K562 (cell line): ENCODE data around the gene PARD6B. TPM values are rescaled to one million over a fixed set of nuclear protein-coding genes. Genes with fewer than 3 reads are reported as not detected.
A peak's percentile ranks its signal among the peaks of the same experiment; 100 is the strongest.

Source experiments
- EZH2 ChIP-seq: IDR thresholded peaks from 2 replicates; pipeline ENCODE4 v1.6.1; 2012; ENCODE audit warnings: low read depth, mild to moderate bottlenecking, inconsistent platforms, low read length, borderline replicate concordance
- RNF2 ChIP-seq: sonication (generic); IDR thresholded peaks from 2 replicates; pipeline ENCODE4 v1.6.1; 2016
- TEAD1 ChIP-seq, 2 experiments: fragments of 450-650 bp in 1 of 2; sonication (generic) in 1 of 2; formaldehyde crosslinking; IDR thresholded peaks; 2 replicates each; pipeline versions ENCODE4 v1.4.0 to v1.8.0; 2020 to 2022; ENCODE audit warnings: mild to moderate bottlenecking in 2 of 2, missing genetic modification reagents in 1 of 2
- ZNF699 ChIP-seq: fragments of 250-450 bp; sonication (Bioruptor Pico); IDR thresholded peaks from 2 replicates; pipeline ENCODE4 v1.8.0; 2021; ENCODE audit warnings: mild to moderate bottlenecking, moderate library complexity; ENCODE audit not compliant: insufficient replicate concordance
- polyA plus RNA-seq, 8 experiments: library from polyadenylated mRNA; depleted of rRNA in 4 of 8; stranded (reverse) in 5 of 8; unstranded in 3 of 8; fragments of >200 nt; fragmentation: Nextera tagmentation in 2 of 8; fragmentation: Illumina TruSeq in 1 of 8; extraction: Ambion mirVana in 2 of 8; extraction: Trizol in 1 of 8; gene quantifications; 2 replicates each; pipeline versions ENCODE4 v1.2.1 to v1.2.3, GENCODE V29; 2011 to 2014; ENCODE audit warnings: inconsistent platforms in 1 of 8, missing spikeins in 1 of 8
- total RNA-seq, 7 experiments: library from RNA; depleted of rRNA in 6 of 7; stranded (reverse); fragments of >200 nt in 6 of 7; fragmentation: Illumina TruSeq in 2 of 7; extraction: Trizol in 2 of 7; gene quantifications; 2 replicates each; pipeline versions ENCODE4 v1.2.1 to v1.2.3, GENCODE V29; 2011 to 2021; ENCODE audit warnings: low replicate concordance in 1 of 7
- TF ChIP-seq, protein P1 (sequence below): fragments of 250-450 bp; sonication (Bioruptor Pico); IDR thresholded peaks from 2 replicates; pipeline ENCODE4 v1.8.0; 2021; ENCODE audit warnings: moderate library complexity, mild to moderate bottlenecking, inconsistent platforms
- TF ChIP-seq, protein P2 (sequence below): IDR thresholded peaks from 2 replicates; pipeline ENCODE4 v1.6.1; 2014; ENCODE audit warnings: antibody characterized with exemption
- TF ChIP-seq, protein P3 (sequence below): fragments of 450-650 bp; IDR thresholded peaks from 2 replicates; pipeline ENCODE4 v1.6.1; 2016
- TF ChIP-seq, protein P4 (sequence below), 2 experiments: fragments of 450-650 bp in 1 of 2; sonication (generic) in 1 of 2; formaldehyde crosslinking in 1 of 2; IDR thresholded peaks; 2 replicates each; pipeline versions ENCODE4 v1.7.1 to v1.9.0; 2016 to 2022; ENCODE audit warnings: inconsistent platforms in 1 of 2, mild to moderate bottlenecking in 1 of 2, missing genetic modification reagents in 1 of 2
- TF ChIP-seq, protein P5 (sequence below): sonication (generic); IDR thresholded peaks from 2 replicates; pipeline ENCODE4 v1.6.1; 2016

The PARD6B gene
- total and polyA plus RNA-seq, 9 of the 15 experiments (the other 6 are each of a cell fraction or from before 2014, with no cell fraction given): 1.7 to 12.3 (median 5.5) TPM

DNA sequence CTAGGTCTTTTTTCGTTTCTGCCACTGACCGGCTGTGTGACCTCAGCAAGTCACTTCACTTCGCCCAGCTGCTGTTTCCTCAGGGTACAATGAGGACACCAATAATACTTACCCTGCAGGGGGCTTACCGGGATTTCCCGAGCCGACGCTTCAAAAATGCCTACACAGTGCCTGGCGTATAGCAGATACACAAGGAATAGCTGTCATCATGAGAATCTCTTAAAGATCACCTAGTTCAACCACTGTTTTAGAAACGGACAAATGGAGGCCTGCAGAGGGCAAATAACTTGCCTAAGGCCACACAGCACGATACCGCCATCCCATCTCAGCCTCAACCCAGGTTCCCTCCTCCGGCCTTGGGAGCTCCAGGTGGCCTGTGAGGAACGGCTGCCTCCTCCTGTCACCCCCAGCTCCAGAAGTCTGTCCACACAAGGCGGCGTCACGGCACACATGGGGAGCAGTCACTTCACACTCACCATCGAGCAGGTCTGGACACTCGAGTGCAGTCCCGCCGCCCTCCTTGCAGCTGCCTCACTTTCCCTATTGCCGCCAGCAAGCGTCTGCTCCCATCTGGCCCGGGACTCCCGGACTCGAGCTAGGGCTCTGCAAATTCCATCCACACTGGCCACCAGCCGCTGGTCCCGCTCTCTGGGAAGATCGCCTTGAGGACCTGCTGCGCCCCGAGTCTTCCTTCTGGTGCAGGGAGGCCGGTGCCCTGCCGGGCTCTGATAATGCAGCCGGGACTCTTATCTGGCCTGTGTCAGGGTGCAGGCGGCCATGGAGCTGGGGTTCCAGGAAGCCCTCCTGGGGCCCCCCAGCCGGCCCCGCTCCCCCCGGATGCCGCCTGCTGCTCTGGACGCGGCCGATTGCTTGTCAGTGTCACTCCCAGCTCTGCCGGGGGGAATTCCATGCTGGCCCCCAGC is 40.5 kb upstream of the PARD6B start, which contains the start of gene RIPOR3 (continued):
- TF ChIP-seq, protein P1, sequence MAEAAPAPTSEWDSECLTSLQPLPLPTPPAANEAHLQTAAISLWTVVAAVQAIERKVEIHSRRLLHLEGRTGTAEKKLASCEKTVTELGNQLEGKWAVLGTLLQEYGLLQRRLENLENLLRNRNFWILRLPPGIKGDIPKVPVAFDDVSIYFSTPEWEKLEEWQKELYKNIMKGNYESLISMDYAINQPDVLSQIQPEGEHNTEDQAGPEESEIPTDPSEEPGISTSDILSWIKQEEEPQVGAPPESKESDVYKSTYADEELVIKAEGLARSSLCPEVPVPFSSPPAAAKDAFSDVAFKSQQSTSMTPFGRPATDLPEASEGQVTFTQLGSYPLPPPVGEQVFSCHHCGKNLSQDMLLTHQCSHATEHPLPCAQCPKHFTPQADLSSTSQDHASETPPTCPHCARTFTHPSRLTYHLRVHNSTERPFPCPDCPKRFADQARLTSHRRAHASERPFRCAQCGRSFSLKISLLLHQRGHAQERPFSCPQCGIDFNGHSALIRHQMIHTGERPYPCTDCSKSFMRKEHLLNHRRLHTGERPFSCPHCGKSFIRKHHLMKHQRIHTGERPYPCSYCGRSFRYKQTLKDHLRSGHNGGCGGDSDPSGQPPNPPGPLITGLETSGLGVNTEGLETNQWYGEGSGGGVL: no peak
- peak; percentile 91 for TF ChIP-seq RNF2
- TF ChIP-seq, protein P2, sequence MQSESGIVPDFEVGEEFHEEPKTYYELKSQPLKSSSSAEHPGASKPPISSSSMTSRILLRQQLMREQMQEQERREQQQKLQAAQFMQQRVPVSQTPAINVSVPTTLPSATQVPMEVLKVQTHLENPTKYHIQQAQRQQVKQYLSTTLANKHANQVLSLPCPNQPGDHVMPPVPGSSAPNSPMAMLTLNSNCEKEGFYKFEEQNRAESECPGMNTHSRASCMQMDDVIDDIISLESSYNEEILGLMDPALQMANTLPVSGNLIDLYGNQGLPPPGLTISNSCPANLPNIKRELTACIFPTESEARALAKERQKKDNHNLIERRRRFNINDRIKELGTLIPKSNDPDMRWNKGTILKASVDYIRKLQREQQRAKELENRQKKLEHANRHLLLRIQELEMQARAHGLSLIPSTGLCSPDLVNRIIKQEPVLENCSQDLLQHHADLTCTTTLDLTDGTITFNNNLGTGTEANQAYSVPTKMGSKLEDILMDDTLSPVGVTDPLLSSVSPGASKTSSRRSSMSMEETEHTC: 0 out of 2 replicates have a peak, but pooled peaks have one; percentile 24
- TF ChIP-seq TEAD1 (CRISPR knock-in tag; IDR thresholded peaks at IDR 0.05): peak; percentile 62 to 81; a peak in 3 of 4 replicates
- no peak for TF ChIP-seq EZH2
- TF ChIP-seq, protein P3, sequence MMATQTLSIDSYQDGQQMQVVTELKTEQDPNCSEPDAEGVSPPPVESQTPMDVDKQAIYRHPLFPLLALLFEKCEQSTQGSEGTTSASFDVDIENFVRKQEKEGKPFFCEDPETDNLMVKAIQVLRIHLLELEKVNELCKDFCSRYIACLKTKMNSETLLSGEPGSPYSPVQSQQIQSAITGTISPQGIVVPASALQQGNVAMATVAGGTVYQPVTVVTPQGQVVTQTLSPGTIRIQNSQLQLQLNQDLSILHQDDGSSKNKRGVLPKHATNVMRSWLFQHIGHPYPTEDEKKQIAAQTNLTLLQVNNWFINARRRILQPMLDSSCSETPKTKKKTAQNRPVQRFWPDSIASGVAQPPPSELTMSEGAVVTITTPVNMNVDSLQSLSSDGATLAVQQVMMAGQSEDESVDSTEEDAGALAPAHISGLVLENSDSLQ: peak; percentile 69; the same call in 1 of the 2 replicates
- no peak for TF ChIP-seq ZNF699 (CRISPR knock-in tag)
- TF ChIP-seq, protein P4, sequence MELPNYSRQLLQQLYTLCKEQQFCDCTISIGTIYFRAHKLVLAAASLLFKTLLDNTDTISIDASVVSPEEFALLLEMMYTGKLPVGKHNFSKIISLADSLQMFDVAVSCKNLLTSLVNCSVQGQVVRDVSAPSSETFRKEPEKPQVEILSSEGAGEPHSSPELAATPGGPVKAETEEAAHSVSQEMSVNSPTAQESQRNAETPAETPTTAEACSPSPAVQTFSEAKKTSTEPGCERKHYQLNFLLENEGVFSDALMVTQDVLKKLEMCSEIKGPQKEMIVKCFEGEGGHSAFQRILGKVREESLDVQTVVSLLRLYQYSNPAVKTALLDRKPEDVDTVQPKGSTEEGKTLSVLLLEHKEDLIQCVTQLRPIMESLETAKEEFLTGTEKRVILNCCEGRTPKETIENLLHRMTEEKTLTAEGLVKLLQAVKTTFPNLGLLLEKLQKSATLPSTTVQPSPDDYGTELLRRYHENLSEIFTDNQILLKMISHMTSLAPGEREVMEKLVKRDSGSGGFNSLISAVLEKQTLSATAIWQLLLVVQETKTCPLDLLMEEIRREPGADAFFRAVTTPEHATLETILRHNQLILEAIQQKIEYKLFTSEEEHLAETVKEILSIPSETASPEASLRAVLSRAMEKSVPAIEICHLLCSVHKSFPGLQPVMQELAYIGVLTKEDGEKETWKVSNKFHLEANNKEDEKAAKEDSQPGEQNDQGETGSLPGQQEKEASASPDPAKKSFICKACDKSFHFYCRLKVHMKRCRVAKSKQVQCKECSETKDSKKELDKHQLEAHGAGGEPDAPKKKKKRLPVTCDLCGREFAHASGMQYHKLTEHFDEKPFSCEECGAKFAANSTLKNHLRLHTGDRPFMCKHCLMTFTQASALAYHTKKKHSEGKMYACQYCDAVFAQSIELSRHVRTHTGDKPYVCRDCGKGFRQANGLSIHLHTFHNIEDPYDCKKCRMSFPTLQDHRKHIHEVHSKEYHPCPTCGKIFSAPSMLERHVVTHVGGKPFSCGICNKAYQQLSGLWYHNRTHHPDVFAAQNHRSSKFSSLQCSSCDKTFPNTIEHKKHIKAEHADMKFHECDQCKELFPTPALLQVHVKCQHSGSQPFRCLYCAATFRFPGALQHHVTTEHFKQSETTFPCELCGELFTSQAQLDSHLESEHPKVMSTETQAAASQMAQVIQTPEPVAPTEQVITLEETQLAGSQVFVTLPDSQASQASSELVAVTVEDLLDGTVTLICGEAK (IDR thresholded peaks at IDR 0.05): no peak
- TF ChIP-seq, protein P4 (CRISPR knock-in tag; IDR thresholded peaks at IDR 0.05): no peak
- TF ChIP-seq, protein P5, sequence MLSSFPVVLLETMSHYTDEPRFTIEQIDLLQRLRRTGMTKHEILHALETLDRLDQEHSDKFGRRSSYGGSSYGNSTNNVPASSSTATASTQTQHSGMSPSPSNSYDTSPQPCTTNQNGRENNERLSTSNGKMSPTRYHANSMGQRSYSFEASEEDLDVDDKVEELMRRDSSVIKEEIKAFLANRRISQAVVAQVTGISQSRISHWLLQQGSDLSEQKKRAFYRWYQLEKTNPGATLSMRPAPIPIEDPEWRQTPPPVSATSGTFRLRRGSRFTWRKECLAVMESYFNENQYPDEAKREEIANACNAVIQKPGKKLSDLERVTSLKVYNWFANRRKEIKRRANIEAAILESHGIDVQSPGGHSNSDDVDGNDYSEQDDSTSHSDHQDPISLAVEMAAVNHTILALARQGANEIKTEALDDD: no peak; the same call in 1 of the 2 replicates
